SW 1271 (cell line): ENCODE results near the gene NDUFAF8.

Source experiments
- DNase-seq, 2 experiments: peaks; one replicate each; lab custom pipeline; 2025; lab: John Stamatoyannopoulos, UW

NDUFAF8 gene

GRCh38 chr17:81277421-81277820, 38.3 kb downstream of the NDUFAF8 start:
- no peak for DNase-seq

GRCh38 chr17:81277946-81278693, 39.0 kb downstream of the NDUFAF8 start:
- no peak for DNase-seq

- no peak for DNase-seq
These were observed 39.7 kb downstream of the NDUFAF8 start for GRCh38 chr17:81278831-81279230.

GRCh38 chr17:81279278-81280275, 40.5 kb downstream of the NDUFAF8 start:
- no peak for DNase-seq

GRCh38 chr17:81280571-81280970, 41.5 kb downstream of the NDUFAF8 start:
- no peak for DNase-seq

GRCh38 chr17:81282141-81282540, 43.0 kb downstream of the NDUFAF8 start:
- DNase-seq = no peak

- no peak for DNase-seq
These were observed 43.8 kb downstream of the NDUFAF8 start for GRCh38 chr17:81282876-81283275.

- no peak for DNase-seq
These were observed 46.2 kb downstream of the NDUFAF8 start for GRCh38 chr17:81285179-81285878.

- DNase-seq = no peak
These were observed 46.8 kb downstream of the NDUFAF8 start for GRCh38 chr17:81285894-81286293.

GRCh38 chr17:81286491-81287145, 47.5 kb downstream of the NDUFAF8 start:
- DNase-seq = no peak

GRCh38 chr17:81287152-81287551, 48.0 kb downstream of the NDUFAF8 start:
- DNase-seq = no peak

- no peak for DNase-seq
These were observed 48.8 kb downstream of the NDUFAF8 start for GRCh38 chr17:81287741-81288430.

- DNase-seq = no peak
These were observed 49.6 kb downstream of the NDUFAF8 start for GRCh38 chr17:81288715-81289114.

- DNase-seq = no peak
These were observed 50.5 kb downstream of the NDUFAF8 start for GRCh38 chr17:81289627-81290026.

GRCh38 chr17:81290230-81290629, 51.1 kb downstream of the NDUFAF8 start:
- no peak for DNase-seq
